Uterus (tissue), 2 donors: ENCODE measurements around the gene LBHD1.

Source experiments
- CTCF ChIP-seq, 4 experiments: fragments of 200-600 bp in 2 of 4; fragments of 450-650 bp in 2 of 4; sonication (generic) in 2 of 4; IDR thresholded peaks; one replicate each; pipeline ENCODE4 v1.5.1; 2016 to 2019; ENCODE audit warnings: antibody characterized with exemption in 4 of 4, mild to moderate bottlenecking in 2 of 4, moderate library complexity in 1 of 4
- POLR2A ChIP-seq, 2 donors: fragments of 450-650 bp; IDR thresholded peaks; one replicate each; pipeline ENCODE4 v1.6.1; 2016; ENCODE audit warnings: antibody characterized with exemption in 2 of 2, mild to moderate bottlenecking in 1 of 2, moderate library complexity in 1 of 2

- peak; percentile 44 to 74 (median 54) for TF ChIP-seq CTCF (IDR thresholded peaks at IDR 0.05)
- TF ChIP-seq POLR2A (IDR thresholded peaks at IDR 0.05): no peak
Observed at GRCh38 chr11:62680825-62681240, 8.8 kb upstream of the LBHD1 start.
